ENCODE measurements around the gene PRAMEF14. TPM values are rescaled to one million over a fixed set of nuclear protein-coding genes. Genes with fewer than 3 reads are reported as not detected.
"Not testable (repeated sequence)": the region's sequence is repeated elsewhere in the genome, so short reads cannot be mapped to it uniquely, and the experiment has no call there.

The PRAMEF14 gene
- total RNA-seq, 1 experiment from 2014 or later: not detected

DNA sequence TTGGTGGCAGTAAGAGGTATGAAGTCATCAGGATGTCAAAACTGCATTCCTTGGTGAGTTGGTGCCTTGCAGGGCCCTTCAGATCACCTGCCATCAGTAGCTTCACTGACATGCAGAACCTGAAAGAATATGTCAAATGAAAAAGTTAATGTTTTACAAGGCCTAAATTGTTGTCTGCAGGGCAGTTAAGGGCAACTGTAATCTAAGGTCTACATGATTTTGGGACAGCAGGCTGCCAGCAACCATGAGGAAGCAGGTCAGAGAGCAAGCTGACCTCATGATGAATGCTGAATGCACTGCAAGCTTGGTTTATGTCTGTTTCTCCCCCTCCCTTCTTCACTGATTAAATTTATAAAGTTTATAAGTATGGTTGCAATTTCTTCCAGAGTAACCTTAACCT lies 44.7 kb downstream of the PRAMEF14 start:
- H4K20me1 ChIP-seq (ENCODE audit: insufficient read depth, low read depth, low read length); H3K27ac ChIP-seq (ENCODE audit: low read length); H3K4me1 ChIP-seq (ENCODE audit: low read length); H3K4me2 ChIP-seq (ENCODE audit: low read depth, low read length, poor library complexity, severe bottlenecking); H3K9ac ChIP-seq (ENCODE audit: low read length); H3K27me3 ChIP-seq (ENCODE audit: low read length); H3K9me3 ChIP-seq (ENCODE audit: low read length); H3K9me2 ChIP-seq (replicated peaks; ENCODE audit: insufficient read depth, low read length); H3K36me3 ChIP-seq (ENCODE audit: insufficient read depth, low read length); H3K4me3 ChIP-seq (ENCODE audit: low read length); H3K79me2 ChIP-seq (ENCODE audit: low read length); DNase-seq; H2AFZ ChIP-seq (ENCODE audit: low read length): not testable (repeated sequence)

DNA sequence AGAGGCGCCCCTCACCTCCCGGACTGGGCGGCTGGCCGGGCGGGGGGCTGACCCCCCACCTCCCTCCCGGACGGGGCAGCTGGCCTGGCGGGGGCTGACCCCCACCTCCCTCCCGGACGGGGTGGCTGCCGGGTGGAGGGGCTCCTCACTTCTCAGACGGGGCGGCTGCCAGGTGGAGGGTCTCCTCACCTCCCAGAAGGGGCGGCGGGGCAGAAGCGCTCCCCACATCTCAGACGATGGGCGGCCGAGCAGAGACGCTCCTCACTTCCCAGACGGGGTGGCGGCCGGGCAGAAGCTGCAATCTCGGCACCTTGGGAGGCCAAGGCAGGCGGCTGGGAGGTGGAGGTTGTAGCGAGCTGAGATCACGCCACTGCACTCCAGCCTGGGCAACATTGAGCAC lies 48.2 kb downstream of the PRAMEF14 start:
- not testable (repeated sequence) for H2AFZ ChIP-seq (ENCODE audit: low read length); H3K27me3 ChIP-seq (ENCODE audit: low read length); H3K9me2 ChIP-seq (replicated peaks; ENCODE audit: insufficient read depth, low read length); H3K4me2 ChIP-seq (ENCODE audit: low read depth, low read length, poor library complexity, severe bottlenecking); H3K9ac ChIP-seq (ENCODE audit: low read length); H4K20me1 ChIP-seq (ENCODE audit: insufficient read depth, low read depth, low read length); H3K4me3 ChIP-seq (ENCODE audit: low read length); H3K4me1 ChIP-seq (ENCODE audit: low read length); H3K9me3 ChIP-seq (ENCODE audit: low read length); H3K36me3 ChIP-seq (ENCODE audit: insufficient read depth, low read length); DNase-seq; H3K79me2 ChIP-seq (ENCODE audit: low read length); H3K27ac ChIP-seq (ENCODE audit: low read length)

DNA sequence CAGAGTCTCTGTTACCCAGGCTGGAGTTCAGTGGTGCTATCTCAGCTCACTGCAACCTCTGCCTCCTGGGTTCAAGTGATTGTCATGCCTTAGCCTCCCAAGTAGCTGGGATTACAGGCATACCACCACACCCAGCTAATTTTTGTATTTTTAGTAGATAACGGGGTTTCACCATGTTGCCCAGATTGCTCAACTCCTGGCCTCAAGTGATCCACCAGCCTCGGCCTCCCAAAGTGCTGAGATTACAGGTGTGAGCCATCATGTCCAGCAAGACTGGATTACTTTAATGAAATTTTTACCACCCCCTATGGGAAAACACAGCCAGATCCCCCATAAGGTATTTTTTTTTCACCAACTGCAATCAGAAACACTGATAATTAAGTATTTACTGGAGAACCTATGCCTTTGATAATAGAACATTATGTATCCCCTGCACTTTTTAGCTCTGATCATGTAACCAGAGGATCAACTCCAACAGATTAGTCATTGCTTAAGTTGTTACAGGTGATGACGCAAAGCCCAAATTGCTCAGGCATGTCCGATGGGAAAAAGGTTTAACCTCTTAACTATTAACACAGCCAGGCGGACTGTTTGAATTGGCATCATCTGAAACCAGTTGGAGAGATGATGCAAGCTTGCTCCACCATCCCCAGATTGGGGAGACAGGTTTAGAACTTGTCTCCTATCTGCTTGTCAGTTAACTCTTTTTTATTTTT lies 49.6 kb downstream of the PRAMEF14 start:
- H3K27me3 ChIP-seq (ENCODE audit: low read length); H3K9ac ChIP-seq (ENCODE audit: low read length): not testable (repeated sequence)

More for the DNA sequence above, 49.6 kb downstream of the PRAMEF14 start:
- not testable (repeated sequence) for H3K79me2 ChIP-seq (ENCODE audit: low read length); H3K9me2 ChIP-seq (replicated peaks; ENCODE audit: insufficient read depth, low read length); H3K27ac ChIP-seq (ENCODE audit: low read length); H2AFZ ChIP-seq (ENCODE audit: low read length); H3K36me3 ChIP-seq (ENCODE audit: insufficient read depth, low read length); H3K9me3 ChIP-seq (ENCODE audit: low read length); H3K4me3 ChIP-seq (ENCODE audit: low read length); H3K4me2 ChIP-seq (ENCODE audit: low read depth, low read length, poor library complexity, severe bottlenecking); H4K20me1 ChIP-seq (ENCODE audit: insufficient read depth, low read depth, low read length); H3K4me1 ChIP-seq (ENCODE audit: low read length); DNase-seq

Other genes starting within 250 kb of the PRAMEF14 start
- gene HNRNPCL2, start 230.3 kb downstream of the PRAMEF14 start, total RNA-seq (2014; rRNA removed; shearing (Covaris generic); ENCODE audit: low replicate concordance): not detected in 2 replicates
- gene PRAMEF26, start 191.1 kb downstream of the PRAMEF14 start, total RNA-seq (2014; rRNA removed; shearing (Covaris generic); ENCODE audit: low replicate concordance): not detected in 2 replicates
- gene HNRNPCL4, start 181.5 kb downstream of the PRAMEF14 start, total RNA-seq (2014; rRNA removed; shearing (Covaris generic); ENCODE audit: low replicate concordance): not detected in 2 replicates
- not detected in 2 replicates for gene PRAMEF9, start 175.3 kb downstream of the PRAMEF14 start, total RNA-seq (2014; rRNA removed; shearing (Covaris generic); ENCODE audit: low replicate concordance)
- not detected in 2 replicates for gene PRAMEF13, start 145.7 kb downstream of the PRAMEF14 start, total RNA-seq (2014; rRNA removed; shearing (Covaris generic); ENCODE audit: low replicate concordance)
- not detected in 2 replicates for gene PRAMEF18, start 121.0 kb downstream of the PRAMEF14 start, total RNA-seq (2014; rRNA removed; shearing (Covaris generic); ENCODE audit: low replicate concordance)
- not detected in 2 replicates for gene PRAMEF5, start 92.9 kb downstream of the PRAMEF14 start, total RNA-seq (2014; rRNA removed; shearing (Covaris generic); ENCODE audit: low replicate concordance)
- not detected in 2 replicates for gene PRAMEF8, start 62.0 kb downstream of the PRAMEF14 start, total RNA-seq (2014; rRNA removed; shearing (Covaris generic); ENCODE audit: low replicate concordance)
- gene PRAMEF33, start 43.6 kb downstream of the PRAMEF14 start, total RNA-seq (2014; rRNA removed; shearing (Covaris generic); ENCODE audit: low replicate concordance): not detected in 2 replicates
- gene PRAMEF15, start 31.6 kb downstream of the PRAMEF14 start, total RNA-seq (2014; rRNA removed; shearing (Covaris generic); ENCODE audit: low replicate concordance): not detected in 2 replicates
- not detected in 2 replicates for gene PRAMEF19, start 24.8 kb upstream of the PRAMEF14 start, total RNA-seq (2014; rRNA removed; shearing (Covaris generic); ENCODE audit: low replicate concordance)
- not detected in 2 replicates for gene PRAMEF17, start 42.5 kb upstream of the PRAMEF14 start, total RNA-seq (2014; rRNA removed; shearing (Covaris generic); ENCODE audit: low replicate concordance)
- gene PRAMEF20, start 63.3 kb upstream of the PRAMEF14 start, total RNA-seq (2014; rRNA removed; shearing (Covaris generic); ENCODE audit: low replicate concordance): not detected in 2 replicates
- gene LRRC38, start 166.9 kb upstream of the PRAMEF14 start, total RNA-seq (2014; rRNA removed; shearing (Covaris generic); ENCODE audit: low replicate concordance): not detected in 2 replicates
- not detected in 2 replicates for gene PDPN, start 236.7 kb upstream of the PRAMEF14 start, total RNA-seq (2014; rRNA removed; shearing (Covaris generic); ENCODE audit: low replicate concordance)

Measured in Karpas-422 (cell line).